Measurements from ENCODE around the gene ADIPOR2.

ADIPOR2 gene

DNA sequence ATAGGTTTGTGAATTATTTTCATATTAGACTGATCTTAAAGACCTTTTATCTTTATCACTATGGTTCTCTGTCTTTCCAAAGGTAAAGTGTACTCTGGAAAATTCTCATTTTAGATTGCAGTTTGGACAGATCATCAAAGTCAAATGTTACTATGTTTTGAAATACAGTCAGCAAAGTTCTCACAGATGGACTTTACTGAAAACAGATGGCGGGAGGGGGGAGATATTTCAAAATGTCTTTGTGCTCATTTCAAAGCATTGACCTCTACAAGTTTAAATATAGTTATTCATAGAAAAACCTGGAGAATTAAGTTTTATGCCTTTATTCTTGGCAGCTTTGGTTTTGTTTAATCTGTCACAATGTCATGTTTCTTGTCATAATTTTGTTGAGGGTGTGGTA lies 77.7 kb downstream of the ADIPOR2 start:
- in situ Hi-C loops (cut with MboI; ENCODE audit: low sequenced_read_pairs) = no loop called here

DNA sequence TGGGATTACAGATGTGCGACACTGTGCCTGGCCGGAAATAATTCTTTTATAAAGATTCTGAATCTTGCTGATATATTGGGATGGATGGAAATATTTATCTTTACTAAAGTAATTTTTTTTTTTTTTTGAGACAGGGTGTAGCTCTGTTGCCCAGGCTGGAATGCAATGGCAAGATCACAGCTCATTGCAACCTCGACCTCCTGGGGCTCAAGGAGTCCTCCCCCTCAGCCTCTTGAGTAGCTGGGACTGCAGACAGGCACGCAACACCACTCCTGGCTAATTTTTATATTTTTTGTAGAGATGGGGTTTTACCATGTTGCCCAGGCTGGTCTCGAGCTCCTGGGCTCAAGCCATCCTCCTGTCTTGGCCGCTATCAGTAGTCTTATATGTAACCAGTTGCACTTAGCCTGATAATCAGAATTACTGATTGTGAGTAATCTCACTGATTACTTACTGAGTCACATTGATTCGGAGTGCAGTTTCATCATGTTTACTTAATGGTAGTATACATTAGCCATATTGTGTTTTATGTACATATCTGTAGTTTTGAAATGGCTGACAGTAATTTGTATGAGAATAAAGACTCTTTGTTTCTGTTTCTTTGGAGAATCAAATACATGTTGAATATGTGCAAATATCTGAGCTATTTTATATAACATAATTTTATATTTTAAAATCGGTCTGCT lies 79.1 kb downstream of the ADIPOR2 start:
- in situ Hi-C loops (cut with MboI; ENCODE audit: low sequenced_read_pairs) = no loop called here

DNA sequence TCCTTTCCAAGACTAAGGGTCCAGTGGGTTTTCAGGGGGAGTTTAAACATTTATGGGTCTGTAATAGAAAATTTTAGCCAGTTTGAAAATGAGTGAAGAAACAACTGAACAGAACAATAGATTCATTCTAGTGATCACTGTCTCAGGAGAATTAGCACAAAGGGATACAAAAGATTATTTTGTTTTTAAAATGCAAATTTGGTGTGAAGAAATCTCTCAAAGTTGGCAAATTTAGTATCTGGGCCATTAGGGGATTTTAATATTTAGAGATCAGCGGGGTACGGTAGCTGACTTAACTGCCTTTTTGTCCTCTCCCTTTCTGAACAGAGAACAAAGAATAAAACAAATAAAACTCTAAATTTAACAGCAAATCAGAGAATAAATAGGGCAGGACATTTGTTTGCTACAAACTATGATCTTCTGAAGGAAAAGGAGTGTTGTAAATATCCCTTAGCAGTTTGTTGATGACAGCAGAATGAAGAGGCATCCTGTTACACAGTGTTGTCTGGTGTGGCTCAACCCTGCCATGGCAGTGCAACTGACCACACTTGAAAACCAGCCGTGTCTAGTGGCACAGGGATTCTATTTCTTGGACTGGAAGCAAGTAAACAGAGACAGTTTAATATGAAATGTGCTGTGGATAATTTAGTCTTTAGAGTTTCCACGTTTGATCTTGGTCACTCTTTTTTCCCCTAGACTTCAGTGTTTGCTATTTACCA lies 83.2 kb downstream of the ADIPOR2 start:
- in situ Hi-C loops (cut with MboI; ENCODE audit: low sequenced_read_pairs) = no loop called here

DNA sequence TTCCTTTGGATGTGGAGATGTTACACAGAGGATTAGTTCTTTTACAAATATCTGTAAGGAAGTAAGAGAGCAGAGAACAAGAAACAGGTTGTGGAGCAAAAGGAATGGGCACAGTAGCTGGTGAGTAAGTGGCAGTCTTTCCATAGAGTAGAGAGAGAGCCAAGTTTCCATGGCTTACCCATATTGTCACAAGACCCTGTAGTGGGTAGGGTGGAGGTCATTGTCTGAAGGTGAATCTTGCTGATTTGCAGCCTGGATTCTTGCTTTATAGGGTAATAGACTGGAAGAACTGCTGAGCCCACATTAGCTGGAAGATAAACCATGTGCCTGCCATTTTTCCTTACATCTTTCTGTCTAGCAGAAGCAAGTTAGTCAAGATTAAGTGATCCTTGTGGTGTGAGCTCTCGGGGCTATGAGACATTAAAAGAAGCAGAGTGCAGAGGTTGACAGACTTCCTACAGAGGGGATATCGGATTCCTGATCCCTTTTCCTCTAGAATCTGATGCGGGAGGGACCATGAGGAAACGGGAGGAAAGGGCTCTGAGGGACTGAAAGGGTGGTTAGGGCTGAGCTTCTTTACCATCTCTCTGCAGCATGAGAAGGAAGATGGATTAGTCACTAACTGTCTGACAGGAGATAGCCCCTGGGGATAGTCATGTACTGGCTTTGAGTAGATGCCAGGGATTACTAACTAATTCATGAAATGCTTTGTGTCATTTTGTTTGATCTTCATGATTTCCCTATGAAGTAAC lies 85.5 kb downstream of the ADIPOR2 start:
- in situ Hi-C loops (cut with MboI; ENCODE audit: low sequenced_read_pairs) = no loop called here

DNA sequence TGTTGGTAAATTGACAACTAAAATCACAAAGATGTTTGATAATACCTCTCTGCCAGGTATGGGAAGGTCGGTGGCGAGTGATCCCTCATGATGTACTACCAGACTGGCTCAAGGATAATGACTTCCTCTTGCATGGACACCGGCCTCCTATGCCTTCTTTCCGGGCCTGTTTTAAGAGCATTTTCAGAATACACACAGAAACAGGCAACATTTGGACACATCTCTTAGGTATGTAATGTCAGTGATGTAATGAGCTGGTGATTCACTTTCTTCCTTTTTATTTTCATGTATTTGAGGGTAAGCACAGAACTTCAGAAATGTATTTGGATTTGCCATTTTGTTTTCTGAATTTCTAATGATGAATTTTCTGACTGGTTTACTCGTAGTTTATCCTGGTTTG lies 86.9 kb downstream of the ADIPOR2 start:
- in situ Hi-C loops (cut with MboI; ENCODE audit: low sequenced_read_pairs) = no loop called here

DNA sequence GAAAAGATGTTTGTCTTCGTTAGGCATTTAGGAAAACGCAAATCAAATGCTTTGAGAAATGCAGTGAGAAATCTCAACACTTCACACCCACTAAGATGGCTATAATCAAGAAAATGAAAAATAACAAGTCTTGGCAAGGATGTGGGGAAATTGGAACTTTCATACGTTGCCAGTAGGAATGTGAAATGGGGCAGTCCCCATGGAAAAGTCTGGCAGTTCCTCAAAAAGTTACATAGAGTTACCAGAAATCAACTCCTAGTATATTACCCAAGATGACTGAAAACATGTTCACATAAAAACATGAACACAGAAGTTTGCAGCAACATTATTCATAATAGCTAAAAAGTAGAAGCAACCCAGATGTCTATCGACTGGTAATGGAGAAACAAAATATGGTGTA lies 88.0 kb downstream of the ADIPOR2 start:
- in situ Hi-C loops (cut with MboI; ENCODE audit: low sequenced_read_pairs) = no loop called here

DNA sequence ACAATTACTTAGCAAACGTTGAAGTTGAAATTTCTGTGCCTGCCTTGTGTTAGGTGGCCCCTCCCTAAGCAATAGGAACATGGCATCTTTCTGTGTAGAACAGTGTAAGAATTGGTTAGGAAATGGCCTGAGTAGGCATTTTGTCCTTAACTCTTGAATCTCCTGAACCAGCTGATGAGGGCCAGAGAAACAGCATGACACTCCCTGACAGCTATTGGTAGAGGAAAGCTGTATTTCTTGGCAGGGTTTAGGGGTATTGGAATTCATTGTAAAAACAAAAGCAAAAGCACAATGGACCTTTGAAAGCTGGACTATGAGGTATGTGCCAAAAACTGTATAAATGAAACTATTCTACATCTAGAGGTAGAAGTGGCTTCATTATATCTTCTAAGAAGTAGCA lies 88.9 kb downstream of the ADIPOR2 start:
- in situ Hi-C loops (cut with MboI; ENCODE audit: low sequenced_read_pairs) = no loop called here

DNA sequence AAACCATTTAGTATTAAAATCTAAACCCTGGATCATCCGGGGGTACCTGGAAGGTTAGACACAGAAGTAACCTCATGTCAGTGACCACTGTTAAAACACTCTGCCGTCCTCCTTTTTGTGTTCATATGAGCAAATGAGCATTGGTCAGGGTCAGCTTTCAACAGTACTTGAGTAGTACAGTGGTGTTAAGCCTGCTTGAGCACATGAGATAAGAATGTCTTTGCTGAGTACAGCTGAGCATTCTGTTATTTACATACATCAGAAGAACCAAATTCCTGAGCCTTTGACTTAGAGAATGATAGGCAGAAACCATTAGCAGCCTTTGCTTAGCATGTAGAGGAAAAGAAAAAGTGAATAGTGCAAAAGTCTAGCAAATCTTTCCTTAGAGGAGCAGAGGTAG lies 90.9 kb downstream of the ADIPOR2 start:
- in situ Hi-C loops (cut with MboI; ENCODE audit: low sequenced_read_pairs) = no loop called here

DNA sequence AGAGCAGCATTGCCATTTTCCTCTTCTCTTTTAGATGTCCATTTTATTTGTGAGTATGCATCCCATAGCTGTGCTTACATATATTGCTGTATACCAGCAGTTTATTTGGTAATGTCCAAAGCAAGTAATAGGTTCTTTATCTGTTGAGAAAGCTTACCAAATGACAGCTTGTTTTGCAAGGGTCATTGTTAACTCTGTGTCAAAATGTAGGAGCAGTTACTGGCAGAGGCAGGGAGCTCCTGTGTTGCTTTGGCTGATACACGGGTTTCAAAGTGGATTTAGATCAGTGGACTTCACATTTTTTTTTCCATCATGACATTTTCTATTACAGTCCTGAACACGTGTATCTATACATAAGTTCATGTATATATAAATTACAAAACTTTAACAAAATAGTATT lies 91.3 kb downstream of the ADIPOR2 start:
- in situ Hi-C loops (cut with MboI; ENCODE audit: low sequenced_read_pairs) = no loop called here

DNA sequence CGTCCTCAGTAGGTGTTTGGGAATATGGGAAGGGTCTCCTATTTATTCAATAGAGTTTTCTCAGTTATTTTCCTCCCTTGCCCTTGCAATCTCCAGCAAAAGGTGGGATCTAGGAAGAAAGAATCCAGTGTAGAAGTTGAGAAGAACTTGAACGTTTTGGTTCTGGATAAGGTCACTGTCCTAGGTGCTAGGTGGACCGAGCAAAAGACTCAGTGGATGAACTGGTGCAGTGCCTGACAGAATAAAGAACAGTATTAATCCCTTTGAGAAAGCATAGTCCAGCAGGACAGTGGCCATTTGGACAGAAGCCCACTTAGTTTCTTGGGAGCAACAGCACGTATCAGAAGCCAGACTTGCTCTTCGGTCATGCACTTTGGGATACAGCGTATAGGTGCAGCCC lies 96.8 kb downstream of the ADIPOR2 start:
- in situ Hi-C loops (cut with MboI; ENCODE audit: low sequenced_read_pairs) = no loop called here

DNA sequence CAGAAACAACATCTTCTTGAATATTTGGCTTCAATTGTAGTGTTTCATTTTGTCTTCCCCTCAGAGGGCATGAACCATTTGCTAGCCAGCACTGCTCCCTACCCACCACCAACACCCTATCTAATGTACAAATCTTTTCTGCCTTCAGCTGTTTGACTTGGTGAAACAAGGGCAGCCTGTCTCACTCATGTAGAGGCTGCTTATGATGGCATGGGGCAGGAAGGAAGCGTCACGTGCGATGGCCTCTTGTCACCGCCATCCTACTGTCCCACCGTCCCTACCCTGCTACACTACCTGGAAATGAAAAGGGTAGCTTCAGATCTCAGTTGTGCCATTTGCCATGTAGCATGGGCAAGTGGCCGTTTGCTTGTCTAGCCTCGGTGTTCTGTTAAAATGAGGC lies 99.6 kb downstream of the ADIPOR2 start:
- in situ Hi-C loops (cut with MboI; ENCODE audit: low sequenced_read_pairs) = no loop called here

DNA sequence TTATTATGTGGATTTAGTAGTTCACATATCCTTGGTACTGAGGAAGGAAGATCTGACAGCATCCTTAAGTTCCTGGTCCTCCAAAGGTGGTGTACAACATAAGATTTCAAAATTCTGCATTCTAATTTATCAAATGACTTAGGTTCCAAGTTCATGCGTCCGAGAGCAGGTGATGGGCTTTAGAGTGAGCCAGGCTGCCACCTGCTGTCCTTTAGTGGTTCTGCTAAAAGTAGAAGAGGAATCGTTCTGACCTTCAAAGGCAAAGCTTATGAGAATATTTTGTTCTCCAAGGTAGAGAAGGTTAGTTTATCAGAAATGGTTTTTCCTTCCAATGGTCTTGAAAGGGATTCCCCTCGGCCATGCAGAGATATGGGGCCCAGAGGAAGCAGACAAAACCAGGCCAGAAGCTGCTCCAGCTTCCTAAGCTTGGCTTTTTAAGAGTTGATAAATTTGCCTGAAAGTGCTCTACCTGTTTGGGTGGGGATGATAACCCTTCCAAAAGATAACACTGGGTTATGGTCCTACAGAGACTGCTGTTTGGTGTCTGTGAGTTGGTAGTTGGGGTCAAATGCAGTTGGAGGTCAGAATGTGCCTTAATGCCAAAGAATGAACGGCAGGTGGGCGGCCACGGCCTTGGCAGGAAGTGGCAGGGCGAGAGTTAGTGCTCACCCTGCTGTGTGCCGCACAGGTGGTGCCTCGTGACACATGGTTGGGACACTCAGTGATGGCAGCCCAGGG lies 100.4 kb downstream of the ADIPOR2 start:
- in situ Hi-C loops (cut with MboI; ENCODE audit: low sequenced_read_pairs) = no loop called here

DNA sequence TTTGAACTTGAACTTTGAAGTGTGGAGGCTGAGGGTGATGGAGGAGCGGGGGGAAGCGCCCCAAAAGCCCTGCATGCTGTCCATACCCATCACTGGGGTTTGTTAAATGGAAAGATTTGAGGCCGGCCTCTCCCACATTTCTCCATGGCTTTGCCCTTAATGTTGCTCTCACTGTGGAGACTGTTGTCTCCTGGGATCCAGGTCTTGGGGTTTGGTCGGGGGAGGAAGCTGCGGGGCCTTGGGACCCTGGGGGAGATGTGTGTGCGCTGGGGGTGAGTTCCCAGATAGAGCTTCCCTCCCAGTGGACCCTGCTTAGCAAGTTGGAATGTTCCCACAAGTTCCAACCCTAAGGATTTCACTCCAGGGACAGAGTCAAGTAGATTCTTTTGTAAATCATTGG lies 101.5 kb downstream of the ADIPOR2 start:
- in situ Hi-C loops (cut with MboI; ENCODE audit: low sequenced_read_pairs) = no loop called here

DNA sequence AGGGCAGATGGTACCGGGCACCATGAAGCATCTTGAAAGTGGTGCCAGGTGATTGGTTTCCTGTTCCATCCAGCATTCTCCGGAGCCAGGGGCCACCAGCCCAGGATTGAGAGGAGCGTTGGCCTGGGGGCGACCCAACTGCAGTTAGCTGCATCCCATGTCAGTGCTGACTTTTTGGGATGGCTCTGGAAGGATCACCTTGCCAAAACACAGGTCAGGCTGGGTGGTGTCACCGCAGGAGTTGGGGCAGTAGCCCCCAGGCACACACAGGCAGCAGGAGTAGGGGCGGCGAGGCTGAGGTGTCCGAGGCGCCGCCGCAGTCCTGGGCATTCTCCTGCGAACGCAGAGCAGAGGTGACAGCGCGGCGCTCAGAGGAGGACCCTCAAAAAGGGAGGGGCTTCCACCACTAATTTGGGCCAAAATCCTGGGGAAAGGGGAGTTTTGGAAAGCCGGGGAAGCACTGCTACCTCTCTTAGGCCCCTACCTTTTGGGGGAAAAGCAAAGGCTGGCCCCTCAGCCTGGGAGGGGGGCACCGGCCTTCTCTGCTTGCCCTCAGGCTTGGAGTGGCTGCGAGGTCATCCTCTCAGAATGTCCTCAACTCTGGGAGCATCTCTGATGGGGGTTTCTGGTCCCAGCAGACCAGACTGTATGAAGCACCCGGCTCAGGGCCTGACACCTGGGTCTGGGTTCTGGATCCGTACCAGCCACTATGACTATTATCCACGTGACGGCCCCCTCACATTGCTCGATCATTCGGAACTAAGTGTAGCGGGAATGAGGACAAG lies 102.7 kb downstream of the ADIPOR2 start:
- in situ Hi-C loops (cut with MboI; ENCODE audit: low sequenced_read_pairs) = no loop called here

DNA sequence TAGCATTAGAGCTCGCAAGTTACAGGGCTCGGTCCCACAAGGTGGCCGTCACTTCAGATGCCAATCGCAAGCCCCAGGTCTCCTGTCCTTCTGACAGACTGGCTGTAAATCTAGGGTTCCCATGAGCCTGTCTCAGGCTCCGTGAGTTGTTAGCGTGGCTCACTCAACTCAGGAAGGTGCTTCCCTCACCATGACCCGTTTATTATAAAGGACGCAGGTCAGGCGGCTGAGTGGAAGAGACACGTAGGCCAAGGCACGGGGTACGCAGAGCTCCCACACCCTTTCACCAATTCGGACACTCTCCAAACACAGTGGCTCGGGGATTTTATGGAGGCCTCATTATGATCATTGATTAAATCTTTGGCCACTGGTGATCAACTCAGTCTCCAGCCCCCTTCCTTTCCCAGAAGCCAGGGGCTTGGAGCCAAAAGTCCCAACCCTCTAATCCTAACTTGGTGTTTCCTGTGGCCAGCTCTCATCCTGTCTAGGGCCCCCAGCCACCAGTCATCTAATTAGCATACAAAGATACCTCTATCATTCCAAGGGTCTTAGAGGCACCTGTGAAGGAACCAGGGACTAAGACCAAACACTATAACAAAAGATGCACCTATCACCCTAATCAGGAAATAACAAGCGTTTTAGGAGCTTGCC lies 103.7 kb downstream of the ADIPOR2 start:
- in situ Hi-C loops (cut with MboI; ENCODE audit: low sequenced_read_pairs) = no loop called here

DNA sequence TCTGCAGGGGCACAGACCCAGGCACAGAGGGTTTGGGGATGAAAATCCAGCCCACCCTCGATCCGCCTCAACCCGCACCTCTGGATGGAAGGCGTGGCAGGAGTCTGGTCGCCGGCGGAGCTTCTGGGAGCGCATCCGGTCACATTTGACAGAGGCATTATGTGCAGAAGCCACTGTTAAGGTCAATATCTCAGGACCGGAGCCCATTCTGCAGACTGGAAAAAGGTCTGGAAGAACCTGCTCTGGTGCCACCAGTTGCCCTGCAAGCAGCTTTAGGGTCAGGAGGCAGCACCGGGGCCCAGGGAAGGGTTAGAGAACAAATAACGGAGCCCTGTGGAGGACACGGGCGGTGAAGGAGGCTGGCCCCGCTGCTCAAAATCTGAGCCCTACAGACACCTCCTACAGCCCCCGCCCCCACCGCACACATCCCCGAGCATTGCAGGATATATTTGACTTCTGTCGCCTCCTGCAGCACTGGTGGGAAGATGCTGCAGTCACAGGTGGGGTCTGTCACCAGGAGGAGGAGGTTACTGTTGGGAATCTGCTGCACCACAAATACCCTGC lies 104.4 kb downstream of the ADIPOR2 start:
- in situ Hi-C loops (cut with MboI; ENCODE audit: low sequenced_read_pairs) = no loop called here

DNA sequence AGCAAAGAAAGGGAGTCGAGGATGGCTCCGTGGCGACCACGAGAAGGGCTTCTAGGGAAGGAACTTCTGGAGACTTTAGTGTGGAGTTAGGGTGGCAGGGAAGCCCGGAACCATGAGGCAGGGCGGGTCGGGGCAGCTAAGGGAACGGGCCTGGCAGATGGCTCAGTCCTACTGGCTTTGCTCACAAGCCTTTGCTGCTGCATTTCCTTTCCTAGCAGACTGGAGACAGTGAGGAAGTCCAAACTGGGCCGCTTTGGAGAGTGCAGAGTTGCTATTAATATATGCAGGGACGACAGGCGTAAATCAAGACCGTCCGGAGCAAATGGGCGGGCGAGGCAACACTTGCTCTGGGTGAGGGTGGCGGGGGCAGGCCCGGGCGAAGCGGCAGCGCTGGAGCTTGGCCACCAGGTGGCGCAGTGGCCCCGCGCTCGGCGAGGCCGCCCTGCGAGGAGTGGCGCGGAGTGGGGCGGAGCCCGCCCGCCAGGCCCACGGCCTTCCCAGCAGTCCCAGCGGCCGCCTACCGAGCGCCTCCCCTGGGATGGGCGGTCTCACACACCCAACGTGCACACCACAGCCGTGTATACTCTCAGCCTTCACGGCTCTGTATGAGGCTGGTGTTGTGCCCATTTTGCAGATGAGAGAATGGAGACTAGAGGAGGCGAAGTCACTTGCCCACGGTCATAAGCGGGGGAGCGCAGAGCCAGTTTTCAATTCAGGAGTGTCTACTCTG lies 105.1 kb downstream of the ADIPOR2 start:
- in situ Hi-C loops (cut with MboI; ENCODE audit: low sequenced_read_pairs) = no loop called here

DNA sequence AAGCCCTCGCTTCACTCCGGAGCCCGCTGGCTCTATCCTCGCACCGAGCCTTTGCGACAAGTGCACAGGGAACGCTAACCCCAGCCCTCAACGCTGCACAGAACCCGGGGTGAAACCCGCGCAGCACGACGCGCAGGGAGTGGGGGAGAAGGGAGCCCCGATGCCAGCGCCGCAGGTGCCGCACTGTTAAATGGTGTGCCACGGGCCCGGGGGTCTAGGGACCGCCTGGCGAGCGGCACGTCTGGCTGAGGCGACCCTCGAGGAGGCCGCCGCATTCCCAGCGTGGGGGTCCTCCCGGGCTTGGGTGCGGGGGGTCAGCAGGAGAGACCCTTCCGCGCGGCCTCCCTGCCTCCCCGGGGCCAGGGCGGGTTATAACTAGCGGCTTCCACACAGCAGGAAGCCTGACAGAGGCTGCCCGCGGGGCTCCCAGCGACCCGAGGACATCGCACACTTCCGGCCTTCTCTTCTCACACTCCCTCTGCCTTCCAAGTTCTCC lies 105.7 kb downstream of the ADIPOR2 start:
- in situ Hi-C loops (cut with MboI; ENCODE audit: low sequenced_read_pairs) = no loop called here
